ENCODE results near the gene RGS9BP. TPM values are rescaled to one million over a fixed set of nuclear protein-coding genes. Genes with fewer than 3 reads are reported as not detected.

The RGS9BP gene
- total RNA-seq, 2 donors from 2014 or later, result not detected

DNA sequence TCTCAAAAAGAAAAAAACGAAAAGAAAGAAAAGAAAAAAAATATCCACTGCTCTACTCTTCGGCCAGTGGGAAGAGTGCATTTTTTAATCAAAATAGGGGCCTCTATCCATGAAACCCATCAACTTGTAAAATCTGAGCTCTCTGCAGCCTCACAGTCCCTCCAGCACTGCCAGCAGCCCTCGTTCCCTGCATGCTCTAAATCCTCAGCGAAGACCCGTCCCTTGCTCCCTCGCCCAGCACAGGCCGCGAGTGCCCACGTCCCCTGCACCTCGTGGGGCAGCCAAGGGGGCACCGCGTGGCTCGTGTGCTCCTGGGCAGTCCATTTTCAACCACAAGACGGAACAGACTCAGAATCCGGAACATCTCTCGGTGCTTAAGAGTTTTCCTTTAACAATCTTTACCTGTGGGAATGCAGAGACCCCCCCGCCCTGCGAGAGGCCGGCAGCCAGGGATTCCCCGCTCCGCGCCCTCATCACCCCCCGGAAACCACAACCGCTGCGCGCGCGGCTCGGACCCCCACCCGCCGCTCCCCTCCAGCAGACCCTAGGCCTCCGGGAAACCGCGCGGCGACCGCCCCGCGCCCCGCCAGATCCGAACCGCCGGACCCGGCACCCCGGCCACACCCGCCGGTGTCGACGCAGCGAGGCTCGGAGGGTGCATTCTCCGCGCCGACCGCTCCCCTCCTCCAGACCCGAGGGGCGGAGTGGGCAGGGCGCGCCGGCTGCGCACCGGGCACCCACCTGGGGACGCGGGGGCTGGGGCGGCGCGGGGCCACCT is 1.3 kb upstream of the RGS9BP start:
- Mint-ChIP-seq H3K4me1 (peaks cover 24% of the 10 kb centered on the region), H3K36me3 (ENCODE audit: low read depth) (peaks cover 5% of the 10 kb centered on the region), H3K9me3 (no peaks in the 10 kb centered on the region), H3K27ac (peak overlapping the region; percentile 83), H3K27me3 (ENCODE audit: insufficient read depth) (peaks cover 37% of the 10 kb centered on the region), H3K4me3 (peak overlapping the region; percentile 79)
- no peaks in the 10 kb centered on the region for H3K9me3 ChIP-seq (ENCODE audit: control insufficient read depth, low read length)
- peak overlapping the region; percentile 90 for H3K4me3 ChIP-seq (ENCODE audit: low read length)
- peaks cover 32% of the 10 kb centered on the region for H3K27me3 ChIP-seq (ENCODE audit: control insufficient read depth, insufficient read depth, low read length, poor library complexity, severe bottlenecking)
- H3K27ac ChIP-seq (ENCODE audit: low read depth, low read length), result no peak overlapping the region
- H3K36me3 ChIP-seq (ENCODE audit: control insufficient read depth, insufficient read depth, low read length), result no peaks in the 10 kb centered on the region
- WGBS, 2 experiments (ENCODE audit: insufficient coverage in 1 of 2, insufficient read length in 1 of 2), result 2 to 11% methylated on average over 10 to 66 of the region's 67 CpGs
- DNase-seq, result no peak
- TF ChIP-seq, protein P1, sequence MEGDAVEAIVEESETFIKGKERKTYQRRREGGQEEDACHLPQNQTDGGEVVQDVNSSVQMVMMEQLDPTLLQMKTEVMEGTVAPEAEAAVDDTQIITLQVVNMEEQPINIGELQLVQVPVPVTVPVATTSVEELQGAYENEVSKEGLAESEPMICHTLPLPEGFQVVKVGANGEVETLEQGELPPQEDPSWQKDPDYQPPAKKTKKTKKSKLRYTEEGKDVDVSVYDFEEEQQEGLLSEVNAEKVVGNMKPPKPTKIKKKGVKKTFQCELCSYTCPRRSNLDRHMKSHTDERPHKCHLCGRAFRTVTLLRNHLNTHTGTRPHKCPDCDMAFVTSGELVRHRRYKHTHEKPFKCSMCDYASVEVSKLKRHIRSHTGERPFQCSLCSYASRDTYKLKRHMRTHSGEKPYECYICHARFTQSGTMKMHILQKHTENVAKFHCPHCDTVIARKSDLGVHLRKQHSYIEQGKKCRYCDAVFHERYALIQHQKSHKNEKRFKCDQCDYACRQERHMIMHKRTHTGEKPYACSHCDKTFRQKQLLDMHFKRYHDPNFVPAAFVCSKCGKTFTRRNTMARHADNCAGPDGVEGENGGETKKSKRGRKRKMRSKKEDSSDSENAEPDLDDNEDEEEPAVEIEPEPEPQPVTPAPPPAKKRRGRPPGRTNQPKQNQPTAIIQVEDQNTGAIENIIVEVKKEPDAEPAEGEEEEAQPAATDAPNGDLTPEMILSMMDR (conservative IDR thresholded peaks at IDR 0.05), result peak; percentile 22
- peaks cover 3% of the 10 kb centered on the region for H3K4me1 ChIP-seq (ENCODE audit: control insufficient read depth, insufficient read depth, low read length)
- peak overlapping the region; percentile 38 for H3K9ac ChIP-seq (ENCODE audit: extremely low read depth, low read length, poor library complexity, severe bottlenecking)

DNA sequence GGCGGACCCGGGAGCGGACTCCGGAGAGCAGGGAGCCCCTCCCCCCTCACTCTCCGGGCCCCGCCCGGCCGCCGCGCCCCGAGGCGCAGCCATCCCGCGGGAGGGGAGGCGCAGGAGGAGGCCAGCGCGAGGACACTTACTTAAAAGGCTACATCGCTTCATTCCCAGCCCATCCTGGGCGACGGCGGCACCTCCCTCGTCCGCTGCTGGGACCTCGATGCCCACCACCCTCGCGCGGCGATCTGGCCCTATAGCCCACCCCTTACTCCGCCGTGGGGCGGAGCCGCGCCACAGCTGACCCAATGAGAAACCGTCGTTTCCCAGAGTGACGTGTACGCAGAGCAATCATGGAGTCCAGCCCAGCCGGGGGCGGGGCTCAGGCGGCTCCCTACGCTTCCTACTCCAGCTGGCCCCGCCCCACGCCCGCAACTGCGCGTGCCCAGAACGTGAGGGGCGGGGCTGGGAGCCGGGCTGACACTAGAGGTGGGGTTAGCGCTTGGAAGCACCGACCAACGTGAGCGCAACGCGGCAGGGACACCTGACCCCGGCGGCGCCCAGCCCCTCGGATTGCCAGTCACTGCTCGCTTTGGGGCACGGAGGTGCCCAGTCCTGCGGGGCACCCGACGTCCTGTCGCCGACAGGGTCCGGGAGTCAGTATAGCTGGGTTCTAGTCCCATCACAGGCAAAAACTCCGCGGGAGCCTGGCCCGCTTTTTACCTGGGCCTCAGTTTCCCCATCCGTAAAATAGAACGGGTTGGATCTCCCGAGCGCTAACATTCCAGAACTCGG is 523 bp upstream of the RGS9BP start, which contains the start of gene ANKRD27:
Gene ANKRD27 (minus strand): TSS at position 250 of the 789 bp plus-strand sequence. CDS start 16,165 bp downstream, outside the sequence.
- Histone ChIP-seq H3K9ac (ENCODE audit: extremely low read depth, low read length, poor library complexity, severe bottlenecking) (peak within 1 kb of the TSS; percentile 38), H3K4me3 (ENCODE audit: low read length) (peak within 1 kb of the TSS; percentile 90), H3K9me3 (ENCODE audit: control insufficient read depth, low read length) (no peaks in the 10 kb centered on the region), H3K27ac (ENCODE audit: low read depth, low read length) (no peak within 1 kb of the TSS), H3K36me3 (ENCODE audit: control insufficient read depth, insufficient read depth, low read length) (no peaks in the 10 kb centered on the region), H3K27me3 (ENCODE audit: control insufficient read depth, insufficient read depth, low read length, poor library complexity, severe bottlenecking) (peaks cover 40% of the 10 kb centered on the region), H3K4me1 (ENCODE audit: control insufficient read depth, insufficient read depth, low read length) (peaks cover 3% of the 10 kb centered on the region)
- Mint-ChIP-seq H3K4me3 (peak within 1 kb of the TSS; percentile 79), H3K27ac (peak within 1 kb of the TSS; percentile 83), H3K27me3 (ENCODE audit: insufficient read depth) (peaks cover 44% of the 10 kb centered on the region), H3K36me3 (ENCODE audit: low read depth) (peaks cover 5% of the 10 kb centered on the region), H3K4me1 (peaks cover 21% of the 10 kb centered on the region), H3K9me3 (no peaks in the 10 kb centered on the region)
- TF ChIP-seq, protein P1 (conservative IDR thresholded peaks at IDR 0.05), result peak; percentile 0
- WGBS, 2 experiments (ENCODE audit: insufficient coverage in 1 of 2, insufficient read length in 1 of 2), result 0 to 7% methylated on average over 5 to 75 of the region's 75 CpGs
- peak; percentile 99 for DNase-seq

DNA sequence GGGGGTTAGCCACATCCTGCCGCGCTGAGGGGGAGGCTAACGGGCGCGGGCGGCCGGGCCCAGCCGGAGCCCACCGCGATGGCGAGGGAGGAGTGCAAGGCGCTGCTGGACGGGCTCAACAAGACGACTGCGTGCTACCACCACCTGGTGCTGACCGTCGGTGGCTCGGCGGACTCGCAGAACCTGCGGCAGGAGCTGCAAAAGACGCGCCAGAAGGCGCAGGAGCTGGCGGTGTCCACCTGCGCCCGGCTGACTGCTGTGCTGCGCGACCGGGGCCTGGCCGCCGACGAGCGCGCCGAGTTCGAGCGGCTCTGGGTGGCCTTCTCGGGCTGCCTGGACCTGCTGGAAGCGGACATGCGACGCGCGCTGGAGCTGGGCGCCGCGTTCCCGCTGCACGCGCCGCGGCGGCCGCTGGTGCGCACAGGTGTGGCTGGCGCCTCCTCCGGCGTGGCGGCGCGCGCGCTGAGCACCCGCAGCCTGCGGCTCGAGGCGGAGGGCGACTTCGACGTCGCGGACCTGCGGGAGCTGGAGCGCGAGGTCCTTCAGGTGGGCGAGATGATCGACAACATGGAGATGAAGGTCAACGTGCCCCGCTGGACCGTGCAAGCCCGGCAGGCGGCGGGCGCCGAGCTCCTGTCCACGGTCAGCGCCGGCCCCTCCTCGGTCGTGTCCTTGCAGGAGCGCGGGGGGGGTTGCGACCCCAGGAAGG is 692 bp downstream of the RGS9BP start:
- Mint-ChIP-seq H3K9me3 (no peaks in the 10 kb centered on the region), H3K27me3 (ENCODE audit: insufficient read depth) (peaks cover 51% of the 10 kb centered on the region), H3K27ac (no peak overlapping the region), H3K36me3 (ENCODE audit: low read depth) (peaks cover 5% of the 10 kb centered on the region), H3K4me3 (no peak overlapping the region), H3K4me1 (peaks cover 18% of the 10 kb centered on the region)
- Histone ChIP-seq H3K27ac (ENCODE audit: low read depth, low read length) (no peak overlapping the region), H3K27me3 (ENCODE audit: control insufficient read depth, insufficient read depth, low read length, poor library complexity, severe bottlenecking) (peaks cover 49% of the 10 kb centered on the region), H3K9me3 (ENCODE audit: control insufficient read depth, low read length) (no peaks in the 10 kb centered on the region), H3K9ac (ENCODE audit: extremely low read depth, low read length, poor library complexity, severe bottlenecking) (no peak overlapping the region), H3K4me1 (ENCODE audit: control insufficient read depth, insufficient read depth, low read length) (peaks cover 3% of the 10 kb centered on the region), H3K4me3 (ENCODE audit: low read length) (peak overlapping the region; percentile 90), H3K36me3 (ENCODE audit: control insufficient read depth, insufficient read depth, low read length) (no peaks in the 10 kb centered on the region)
- TF ChIP-seq, protein P1 (conservative IDR thresholded peaks at IDR 0.05), result peak; percentile 37
- WGBS, 2 experiments (ENCODE audit: insufficient coverage in 1 of 2, insufficient read length in 1 of 2), result 5 to 6% methylated on average over 36 to 93 of the region's 93 CpGs
- DNase-seq, result peak; percentile 80

Measured in endodermal cell (in vitro differentiated cells).